ENCODE data around the gene GGTA1.
"Not testable (repeated sequence)": the region's sequence is repeated elsewhere in the genome, so short reads cannot be mapped to it uniquely, and the experiment has no call there.

The GGTA1 gene

DNA sequence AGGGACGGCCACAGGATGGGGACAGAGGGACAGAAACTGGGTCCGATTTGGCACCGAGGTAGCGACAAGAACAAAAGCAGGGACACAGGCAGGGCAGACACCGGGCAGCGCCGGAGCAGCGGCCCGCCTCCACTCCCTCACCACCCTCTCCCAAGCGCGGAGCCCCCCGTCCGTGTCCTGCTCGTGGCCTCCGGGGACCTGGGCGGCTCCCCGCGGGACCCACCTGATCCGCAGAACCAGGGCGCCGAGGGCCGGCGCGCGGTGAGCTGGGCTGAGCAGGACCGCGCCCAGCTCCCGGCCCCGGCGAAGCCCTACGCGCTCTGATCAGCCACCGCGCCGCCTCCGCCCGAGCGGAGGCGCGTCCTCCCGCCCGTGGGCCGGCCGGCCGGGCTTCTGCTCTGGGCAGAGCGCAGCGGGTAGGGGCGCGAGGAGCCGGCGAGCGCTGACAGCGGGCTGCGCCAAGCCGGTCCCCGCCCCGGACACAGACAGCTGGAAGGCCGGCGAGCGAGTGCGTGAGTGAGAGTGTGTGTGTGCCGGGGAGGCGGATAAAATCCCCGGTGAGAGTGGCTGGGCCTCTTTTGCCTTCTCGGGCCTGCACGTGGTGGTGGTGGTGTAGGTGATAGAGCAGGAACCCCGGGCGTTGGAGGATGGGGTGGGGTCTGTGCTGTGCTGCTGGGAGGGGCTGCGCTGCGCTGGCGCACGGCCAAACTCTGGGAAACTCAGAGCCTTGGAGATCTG is at the start of gene GGTA1:
Gene GGTA1 (minus strand): TSS at position 418 of the 738 bp plus-strand sequence. CDS start 31,922 bp downstream, outside the sequence.
- peak; percentile 67 for DNase-seq (ENCODE audit: low spot score)

DNA sequence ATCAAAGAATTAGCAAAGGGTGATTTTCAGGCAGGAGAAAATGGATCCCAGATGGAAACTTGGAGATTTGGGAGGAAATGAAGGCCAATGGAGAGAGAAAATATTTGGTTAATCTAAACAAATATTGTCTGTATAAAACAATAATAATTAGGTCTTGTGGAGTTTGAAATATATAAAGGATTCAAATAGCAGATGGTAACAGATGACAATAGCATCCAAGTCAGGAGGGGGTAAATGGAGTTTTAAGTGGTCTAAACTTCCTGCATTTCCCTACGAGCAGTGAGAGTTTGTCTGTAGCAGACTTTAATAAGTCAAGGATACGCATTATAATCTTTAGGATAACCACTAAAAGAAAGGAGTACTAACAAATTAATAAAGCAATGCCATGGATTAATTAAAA is 49.0 kb upstream of the GGTA1 start:
- DNase-seq (ENCODE audit: low spot score), result no peak

DNA sequence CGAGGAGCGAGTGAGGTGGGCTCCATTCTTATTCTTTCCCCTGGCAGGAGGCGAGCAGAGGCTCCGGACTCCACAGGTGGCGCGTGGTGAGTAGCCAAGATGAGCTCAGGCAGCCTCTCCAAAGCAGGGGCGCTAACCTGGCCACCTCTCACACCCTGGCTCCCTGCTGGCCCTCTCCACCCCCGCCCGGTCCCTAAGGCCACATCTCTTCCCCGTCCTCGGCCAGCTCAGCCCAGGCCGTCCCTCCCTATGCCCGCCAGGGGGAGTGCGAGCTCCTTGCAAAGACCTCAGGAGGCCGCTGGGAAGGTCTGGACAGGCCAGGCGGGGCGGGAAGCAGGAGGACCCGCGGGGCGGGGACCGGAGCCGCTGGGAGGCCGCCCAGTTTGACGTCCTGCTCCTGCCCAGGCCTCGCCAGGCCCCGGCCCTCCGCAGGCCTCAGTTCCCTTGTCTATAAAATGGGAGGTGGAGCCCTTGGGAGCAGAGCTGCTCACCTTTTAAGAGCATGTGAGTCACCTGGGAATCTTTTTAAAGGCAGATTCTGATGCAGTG is 46.3 kb upstream of the GGTA1 start:
- DNase-seq (ENCODE audit: low spot score), result peak; percentile 95

DNA sequence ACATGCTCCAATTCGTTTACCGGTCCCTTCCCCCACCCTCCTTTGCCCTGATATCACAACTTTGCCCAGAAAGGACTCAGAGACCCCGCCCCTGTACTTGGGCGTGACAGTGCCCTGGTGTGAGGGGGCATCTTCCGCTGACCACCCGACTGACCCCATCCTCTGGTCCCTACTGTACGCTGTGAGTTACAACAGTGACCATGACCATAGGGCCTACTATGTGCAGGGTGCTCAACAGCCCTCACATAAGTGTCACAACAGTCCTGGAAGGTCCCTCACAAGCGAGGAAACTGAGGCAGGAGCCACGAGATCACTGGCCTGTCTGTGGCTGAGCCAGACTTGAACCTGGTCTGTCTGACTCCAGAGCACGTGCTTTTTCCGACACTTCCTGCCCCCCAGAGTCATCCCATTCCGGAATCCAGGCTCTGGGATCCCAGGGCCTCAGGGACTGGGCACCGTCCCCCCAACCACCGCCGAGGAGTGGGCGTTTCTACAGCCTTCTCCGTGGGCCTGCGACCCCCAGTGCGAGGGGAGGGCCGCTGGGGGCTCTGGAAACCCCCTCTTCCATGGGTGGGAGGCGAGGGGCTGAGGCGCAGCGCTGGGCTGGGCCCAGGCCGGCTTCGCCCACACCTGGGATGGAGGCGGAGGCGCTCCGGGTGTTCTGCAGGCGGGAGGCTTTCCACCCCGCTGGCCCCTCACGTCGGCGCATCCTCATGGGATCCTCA is 45.7 kb upstream of the GGTA1 start:
- DNase-seq (ENCODE audit: low spot score), result no peak

DNA sequence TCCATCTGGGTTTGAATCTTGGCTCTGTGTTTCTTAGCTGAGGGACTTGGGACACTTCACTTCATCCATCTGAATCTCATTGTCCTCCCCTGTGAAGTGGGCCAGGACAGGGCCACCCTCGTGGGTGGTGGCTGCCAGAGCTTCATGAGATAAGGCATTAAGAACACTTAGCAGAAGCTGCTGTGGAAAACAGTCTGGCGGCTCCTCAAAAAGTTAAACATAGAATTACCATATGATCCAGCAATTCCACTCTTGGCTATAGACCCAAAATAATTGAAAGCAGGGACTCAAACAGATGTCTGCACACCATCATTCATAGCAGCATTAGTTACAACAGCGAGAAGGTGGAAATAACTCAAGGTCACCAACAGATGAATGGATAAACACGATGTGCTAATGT is 42.4 kb upstream of the GGTA1 start:
- DNase-seq (ENCODE audit: low spot score), result no peak

DNA sequence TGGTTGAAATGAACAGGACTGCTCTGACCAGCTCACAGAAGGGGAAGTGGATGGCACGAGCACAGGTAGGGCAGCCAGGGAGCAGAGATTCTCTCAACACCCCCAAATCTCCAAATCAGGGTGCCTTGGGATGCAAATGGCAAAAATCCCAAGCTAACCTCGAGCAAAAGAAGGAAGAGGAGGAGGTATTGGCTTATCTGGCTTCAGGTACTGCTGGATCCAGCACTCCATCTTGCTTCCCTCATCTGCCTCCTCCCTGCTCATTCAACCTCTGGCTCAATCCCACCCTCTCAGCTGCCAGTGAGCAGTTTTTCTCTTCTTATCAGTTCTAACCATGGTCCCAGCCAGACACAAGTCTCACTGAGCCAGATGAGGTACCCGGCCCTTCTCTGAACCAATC is 41.6 kb upstream of the GGTA1 start:
- no peak for DNase-seq (ENCODE audit: low spot score)

DNA sequence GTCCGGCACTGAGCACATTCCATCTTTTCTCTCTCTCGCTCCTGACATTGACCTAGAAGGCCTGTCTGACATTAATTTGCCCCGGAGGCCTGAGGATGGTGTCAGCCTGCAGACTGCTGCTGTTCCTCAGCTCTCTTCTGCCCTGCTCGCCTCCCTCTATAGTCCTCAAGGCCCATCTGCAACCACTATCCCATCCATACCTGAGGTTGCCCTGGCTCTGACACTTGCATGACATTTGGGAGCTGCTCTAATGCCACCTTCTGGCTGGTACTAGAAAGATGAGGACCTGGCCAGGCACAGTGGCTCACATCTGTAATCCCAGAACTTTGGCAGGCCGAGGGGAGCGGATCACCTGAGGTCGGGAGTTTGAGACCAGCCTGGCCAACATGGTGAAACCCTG is 38.6 kb upstream of the GGTA1 start:
- no peak for DNase-seq (ENCODE audit: low spot score)

DNA sequence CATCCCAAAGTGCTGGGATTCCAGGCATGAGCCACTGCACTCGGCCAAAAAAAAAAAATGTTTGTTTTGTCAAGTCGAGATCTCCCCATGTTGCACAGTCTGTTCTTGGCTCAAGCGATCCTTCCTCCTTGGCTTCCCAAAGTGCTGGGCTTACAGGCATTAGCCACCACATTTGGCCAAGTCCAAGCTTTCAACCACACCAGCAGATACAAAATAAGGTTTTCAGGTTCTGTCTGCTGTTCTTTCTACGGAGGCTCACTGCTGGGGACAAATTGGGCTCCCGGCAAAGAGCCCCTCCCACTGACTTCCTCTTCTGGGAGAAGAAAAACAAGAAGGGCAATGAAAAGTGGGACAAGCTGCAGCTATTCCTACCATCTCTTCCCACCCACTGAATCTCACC is 37.6 kb upstream of the GGTA1 start:
- DNase-seq (ENCODE audit: low spot score), result no peak

DNA sequence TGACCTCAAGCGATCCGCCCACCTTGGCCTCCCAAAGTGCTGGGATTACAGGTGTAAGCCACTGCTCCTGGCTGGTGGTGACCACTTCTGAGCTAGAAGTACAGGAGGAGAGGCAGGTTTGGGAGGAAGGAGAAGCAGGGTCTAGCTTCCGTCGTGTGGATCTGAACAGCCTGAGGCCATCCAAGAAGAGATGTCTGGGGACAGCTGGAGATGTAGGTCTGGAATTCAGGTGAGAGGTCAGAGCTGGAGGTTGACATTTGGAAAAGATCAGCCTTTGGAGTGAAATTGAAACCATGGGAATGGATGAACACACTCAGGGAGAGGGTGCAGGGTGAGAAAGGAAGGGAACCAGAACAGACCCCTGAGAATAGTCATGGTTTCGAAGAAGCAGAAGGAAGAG is 33.2 kb upstream of the GGTA1 start:
- no peak for DNase-seq (ENCODE audit: low spot score)

DNA sequence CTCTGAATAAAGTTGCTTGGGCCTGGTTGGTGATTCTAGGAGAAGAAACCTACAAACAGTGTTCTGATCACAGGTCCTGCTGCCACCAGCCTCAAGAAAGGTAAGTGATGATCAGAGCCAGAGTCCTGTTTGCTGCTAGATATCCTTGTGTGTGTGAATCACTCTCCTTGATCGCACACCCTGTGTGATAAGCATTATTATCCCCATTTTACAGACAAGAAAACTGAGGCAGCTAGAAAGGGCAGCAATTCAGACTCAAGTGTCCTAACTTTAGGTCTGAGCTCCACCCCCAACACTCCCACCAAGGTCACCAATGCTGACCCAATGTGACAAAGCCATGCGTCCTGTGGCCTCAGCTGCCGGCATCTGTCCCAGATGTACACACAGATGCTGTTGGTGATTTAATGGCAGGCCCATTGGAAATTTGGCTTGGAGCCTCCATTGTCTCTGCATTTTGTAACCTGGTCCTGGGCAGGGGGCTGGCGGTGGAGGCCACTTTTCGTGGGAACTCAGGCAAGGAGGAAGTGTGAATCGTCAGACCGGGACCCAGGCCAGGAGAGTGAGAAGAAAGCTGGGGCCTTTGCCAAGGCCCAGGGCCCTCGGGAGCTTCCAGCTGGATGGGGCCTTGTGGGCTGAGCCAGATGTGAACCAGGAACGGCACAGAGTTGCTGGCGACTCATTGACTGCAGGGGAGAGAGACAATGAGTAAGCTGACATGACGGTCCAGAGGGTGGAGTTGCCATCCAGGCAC is 29.8 kb upstream of the GGTA1 start:
- peak; percentile 98 for DNase-seq (ENCODE audit: low spot score)

DNA sequence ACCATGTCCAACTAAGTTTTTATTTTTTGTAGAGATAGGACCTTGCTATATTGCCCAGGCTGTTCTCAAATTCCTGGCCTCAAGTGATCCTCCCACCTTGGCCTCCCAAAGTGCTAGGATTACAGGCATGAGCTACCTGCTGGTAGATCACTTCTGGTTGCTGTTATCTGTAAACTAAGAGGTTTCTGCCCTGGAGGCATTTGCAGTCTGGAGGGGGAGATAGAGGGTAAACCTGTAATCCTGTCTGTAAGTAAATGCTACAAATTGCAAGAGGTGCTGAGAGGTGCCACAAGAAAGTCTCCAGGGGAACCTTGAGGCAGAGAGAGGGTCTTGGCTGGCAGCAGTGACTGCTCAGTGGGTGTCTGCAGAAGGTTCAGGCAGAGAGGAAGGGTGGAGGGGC is 29.0 kb upstream of the GGTA1 start:
- no peak for DNase-seq (ENCODE audit: low spot score)

DNA sequence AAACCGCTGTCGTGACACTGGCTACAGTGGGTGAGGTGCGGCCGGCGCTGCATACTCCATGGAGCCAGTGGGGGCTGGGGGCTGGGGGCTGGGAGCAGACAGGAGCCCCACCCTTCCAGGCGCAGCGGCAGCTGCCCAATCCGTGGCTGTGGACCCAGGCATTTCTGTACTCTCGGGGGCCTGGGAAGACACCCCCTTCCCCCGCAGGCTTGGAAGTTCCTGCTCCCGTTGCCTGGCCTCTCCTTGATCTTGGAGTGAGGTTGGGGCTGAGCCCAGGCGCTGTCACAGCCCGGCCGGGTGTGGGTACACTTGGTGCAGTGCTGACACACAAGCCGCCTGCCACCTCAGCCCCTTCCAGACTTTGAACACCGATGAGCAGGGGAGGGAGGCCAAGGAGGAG is 27.7 kb upstream of the GGTA1 start:
- no peak for DNase-seq (ENCODE audit: low spot score)

DNA sequence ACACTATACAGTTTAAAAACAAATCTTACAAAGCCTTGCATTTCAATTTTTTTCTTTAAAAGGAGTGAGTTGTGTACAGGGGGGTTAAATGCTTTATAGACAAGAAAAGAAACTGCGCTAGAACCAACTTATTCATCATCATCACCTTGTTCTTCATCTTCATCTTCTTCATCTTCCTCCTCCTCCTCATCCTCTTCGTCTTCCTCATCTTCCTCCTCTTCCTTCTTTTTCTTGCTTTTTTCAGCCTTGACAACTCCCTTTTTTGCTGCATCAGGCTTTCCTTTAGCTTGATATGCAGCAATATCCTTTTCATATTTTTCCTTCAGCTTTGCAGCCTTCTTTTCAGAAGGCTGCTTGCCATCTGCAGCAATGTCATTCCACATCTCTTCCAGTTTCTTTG is 20.0 kb upstream of the GGTA1 start:
- not testable (repeated sequence) for DNase-seq (ENCODE audit: low spot score)

DNA sequence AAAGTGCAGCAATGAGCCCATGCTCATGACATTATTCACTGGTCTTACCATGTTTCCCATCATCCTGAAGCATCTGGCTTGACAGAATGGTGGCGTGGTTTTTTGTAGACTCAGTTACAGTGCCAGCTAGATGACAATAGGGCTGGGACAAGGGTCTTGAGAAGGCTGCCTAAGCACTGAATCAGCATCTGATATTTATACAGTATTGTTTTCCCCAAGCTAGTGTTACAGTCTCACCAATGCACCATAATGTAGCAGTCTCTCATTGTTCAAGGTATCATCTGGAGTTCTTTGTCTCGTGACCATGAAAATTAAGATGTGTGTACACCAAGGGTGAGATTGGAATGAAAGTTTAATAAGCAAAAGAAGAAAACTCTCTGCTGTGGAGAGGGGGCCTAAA is 19.0 kb upstream of the GGTA1 start:
- DNase-seq (ENCODE audit: low spot score), result no peak

DNA sequence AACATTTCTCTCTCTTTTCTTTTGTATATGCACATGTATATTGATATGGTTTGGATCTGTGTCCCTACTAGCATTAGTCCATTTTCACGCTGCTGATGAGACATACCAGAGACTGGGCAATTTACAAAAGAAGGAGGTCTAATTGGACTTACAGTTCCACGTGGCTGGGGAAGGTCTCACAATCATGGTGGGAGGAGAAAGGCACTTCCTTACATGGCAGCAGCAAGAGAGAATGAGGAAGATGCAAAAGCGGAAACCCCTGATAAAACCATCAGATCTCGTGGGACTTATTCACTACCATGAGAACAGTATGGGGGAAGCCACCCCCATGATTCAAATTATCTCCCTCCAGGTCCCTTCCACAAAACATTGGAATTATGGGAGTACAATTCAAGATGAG is 13.5 kb upstream of the GGTA1 start:
- DNase-seq (ENCODE audit: low spot score), result not testable (repeated sequence)

DNA sequence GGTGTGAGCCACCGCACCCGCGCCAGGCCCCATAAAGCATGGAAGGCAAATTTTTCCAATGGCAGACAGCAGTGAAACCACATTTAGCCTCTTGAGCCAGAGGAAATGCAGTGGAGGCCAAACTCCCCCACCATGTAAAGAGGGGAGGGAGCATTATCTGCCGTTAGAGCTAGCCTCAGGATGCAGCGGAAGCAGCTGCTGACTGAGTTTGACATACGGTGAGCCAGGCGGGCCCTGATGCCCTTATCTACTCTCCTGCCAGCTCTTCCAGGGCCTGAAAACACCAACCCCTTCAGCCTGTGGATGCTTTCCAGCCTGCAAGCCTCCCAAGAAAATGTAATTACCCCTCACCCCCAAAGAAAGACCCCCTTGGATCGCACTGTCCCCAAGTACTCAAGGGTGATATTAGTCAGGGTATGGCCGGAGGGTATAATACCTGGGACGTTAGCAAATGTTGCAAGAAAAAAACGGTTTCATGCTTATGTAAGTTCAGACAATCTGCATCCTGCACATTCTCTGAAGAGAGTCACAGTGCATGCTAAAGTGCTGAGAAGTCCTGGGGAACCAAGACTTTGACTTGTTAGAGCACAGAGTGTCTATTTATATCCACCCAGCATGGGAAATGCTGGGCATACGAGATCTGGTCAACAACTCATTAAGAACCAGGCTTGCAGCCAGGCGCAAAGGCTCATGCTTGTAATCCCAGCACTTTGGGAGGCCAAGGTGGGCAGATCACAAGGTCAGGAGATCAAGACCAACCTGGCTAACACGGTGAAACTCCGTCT is 11.3 kb upstream of the GGTA1 start:
- DNase-seq (ENCODE audit: low spot score), result no peak

DNA sequence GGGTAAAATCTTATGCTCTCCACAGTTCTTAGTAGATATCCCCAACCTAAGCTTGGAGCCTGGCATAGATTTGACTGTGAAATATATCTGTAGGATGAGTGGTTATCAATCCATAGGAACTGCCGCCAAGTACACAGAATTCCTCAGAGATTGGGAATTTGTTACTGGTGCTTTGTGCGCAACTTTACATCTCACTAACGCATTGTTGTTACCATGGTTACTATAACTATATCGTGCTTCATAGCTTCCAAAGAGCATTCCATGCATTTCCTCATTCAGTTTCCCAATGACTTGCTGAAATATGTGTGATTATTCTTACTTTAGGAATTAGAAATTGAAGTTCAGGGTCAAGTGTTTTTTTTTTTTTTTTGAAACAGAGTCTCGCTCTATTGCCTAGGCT is 9.5 kb upstream of the GGTA1 start:
- no peak for DNase-seq (ENCODE audit: low spot score)

DNA sequence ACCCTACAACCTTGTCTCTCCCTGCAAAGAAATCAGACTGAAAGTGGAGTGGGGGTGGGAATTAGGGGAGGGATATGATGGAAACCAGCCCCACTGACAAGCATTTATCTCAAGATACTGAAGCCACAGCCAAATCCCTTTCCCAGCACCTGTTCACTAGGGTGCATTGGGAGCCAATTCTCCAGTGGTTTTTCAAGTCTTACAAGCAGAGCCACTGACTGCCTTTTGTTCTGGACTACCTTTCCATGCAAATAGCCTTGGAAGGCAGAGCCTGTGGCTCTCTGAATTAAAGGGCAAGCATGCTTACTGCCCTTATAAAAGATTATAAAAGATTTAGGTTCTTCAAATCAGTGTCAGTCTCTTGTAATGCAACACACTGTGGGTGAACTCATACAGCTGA is 8.8 kb upstream of the GGTA1 start:
- no peak for DNase-seq (ENCODE audit: low spot score)

DNA sequence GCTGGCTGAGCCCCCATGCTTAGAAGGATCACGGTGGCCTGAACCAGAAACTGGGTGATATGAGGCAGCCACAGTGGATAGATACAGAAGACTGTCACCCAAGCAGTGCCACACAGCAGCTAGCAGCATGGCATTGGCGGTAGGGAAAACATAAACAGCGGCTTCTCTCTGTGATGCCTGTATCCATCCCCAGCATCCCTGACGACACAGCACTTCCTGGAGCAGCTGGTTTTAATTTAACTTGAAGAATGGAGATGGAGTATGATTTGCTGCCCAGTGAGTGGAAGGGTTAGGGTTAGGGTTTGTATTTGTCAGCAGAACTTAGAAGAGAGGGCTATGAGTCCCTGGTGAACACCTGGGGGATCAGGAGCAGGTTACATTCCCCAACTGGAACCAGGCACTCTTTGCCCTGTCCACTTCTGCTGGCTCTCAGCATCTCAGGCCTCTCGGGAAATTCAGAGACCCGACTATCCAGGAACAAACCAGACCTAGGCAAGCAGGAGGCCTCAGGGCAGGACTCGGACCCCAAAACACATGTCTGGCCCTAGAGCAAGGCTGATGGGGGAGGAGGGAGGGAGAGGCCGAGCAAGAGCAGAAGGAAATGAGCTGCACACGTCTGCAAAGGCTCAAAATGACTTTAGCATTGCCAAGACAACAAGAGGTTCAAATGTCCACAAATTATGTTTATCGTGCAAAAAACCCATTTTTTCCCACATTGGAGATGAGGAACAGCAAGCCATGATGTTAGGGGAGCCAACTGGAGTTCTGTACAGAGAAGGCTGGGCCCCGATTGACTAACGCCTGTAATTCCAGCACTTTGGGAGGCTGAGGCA is 6.5 kb upstream of the GGTA1 start:
- peak; percentile 24 for DNase-seq (ENCODE audit: low spot score)

DNA sequence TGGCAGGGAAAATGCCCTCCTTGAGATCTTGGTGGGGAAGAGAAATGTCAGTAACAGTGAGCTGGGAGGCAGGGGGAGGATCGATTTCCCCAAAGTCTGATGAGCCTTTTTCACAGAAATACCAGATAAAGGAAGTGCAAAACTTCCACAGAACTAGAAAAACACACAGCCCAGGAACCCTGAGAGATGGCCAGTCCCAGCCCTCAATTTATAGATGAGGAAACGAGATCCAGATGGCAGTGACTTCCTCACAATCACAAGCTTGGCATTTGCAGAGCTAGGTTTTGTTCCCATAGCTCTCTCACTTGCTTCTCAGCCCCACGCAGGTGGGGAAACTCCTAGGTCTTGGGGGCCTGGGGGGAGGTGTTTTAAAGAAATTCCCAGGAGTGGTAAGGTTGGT is 3.8 kb upstream of the GGTA1 start:
- DNase-seq (ENCODE audit: low spot score), result peak; percentile 51

DNA sequence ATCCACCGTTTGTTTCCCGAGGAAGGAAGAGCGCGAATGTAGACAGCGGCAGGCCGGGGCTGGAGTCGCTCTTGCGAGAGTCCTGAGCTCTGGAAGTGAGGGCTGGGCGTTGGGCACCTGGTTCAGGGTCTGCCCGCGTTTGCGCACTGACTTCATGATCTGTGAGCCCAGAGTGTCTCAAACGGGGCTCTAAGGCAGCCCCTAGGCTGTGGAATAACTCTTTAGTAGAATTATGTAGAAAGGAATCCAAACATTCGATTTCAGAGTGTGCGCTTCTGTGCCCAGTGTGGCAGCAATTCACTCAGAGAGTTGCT is 478 bp upstream of the GGTA1 start:
- no peak for DNase-seq (ENCODE audit: low spot score)

DNA sequence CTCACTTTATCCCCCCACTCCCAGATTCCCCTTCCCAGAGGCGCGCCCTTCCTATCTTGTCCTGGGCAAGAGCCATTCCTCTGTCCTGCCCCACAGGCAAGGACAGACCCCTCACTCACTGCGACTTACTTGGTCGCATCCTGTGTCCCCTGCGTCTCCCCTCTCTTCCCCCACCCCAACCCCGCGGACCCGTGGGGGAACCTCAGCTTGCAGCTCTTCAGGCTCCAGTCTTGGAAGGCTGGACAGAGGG is 542 bp downstream of the GGTA1 start:
- no peak for DNase-seq (ENCODE audit: low spot score)

Measured in AG08395 (cell line).